Fibroblast of lung (primary cell): ENCODE data around the gene SLC13A3.

Experiments used
- CTCF ChIP-seq, 2 donors: IDR thresholded peaks in 1 of 2; conservative IDR thresholded peaks in 1 of 2; 1 replicate in 1 of 2; 2 replicates in 1 of 2; pipeline ENCODE4 v1.5.1; 2011 to 2012; ENCODE audit warnings: low read length in 2 of 2, control low read depth in 1 of 2, inconsistent platforms in 1 of 2, low read depth in 1 of 2, mild to moderate bottlenecking in 1 of 2
- EZH2 ChIP-seq: IDR thresholded peaks from 2 replicates; pipeline ENCODE4 v1.5.1; 2012; ENCODE audit warnings: low read length, control low read depth, mild to moderate bottlenecking; ENCODE audit errors: missing control alignments

GRCh38 chr20:46642969-46643343 is 8.3 kb downstream of the SLC13A3 start:
- TF ChIP-seq CTCF (conservative IDR thresholded peaks at IDR 0.05 in 1 of 2, IDR thresholded peaks at IDR 0.05 in 1 of 2; ENCODE audit: low read depth in 1 of 2, low read length in 2 of 2) (no peak), EZH2 (no peak)
